Measurements from ENCODE around the gene CNTNAP2.

GRCh38 chr7:147079921-147080420 is 963.4 kb downstream of the CNTNAP2 start:
- TF ChIP-seq, protein P1, sequence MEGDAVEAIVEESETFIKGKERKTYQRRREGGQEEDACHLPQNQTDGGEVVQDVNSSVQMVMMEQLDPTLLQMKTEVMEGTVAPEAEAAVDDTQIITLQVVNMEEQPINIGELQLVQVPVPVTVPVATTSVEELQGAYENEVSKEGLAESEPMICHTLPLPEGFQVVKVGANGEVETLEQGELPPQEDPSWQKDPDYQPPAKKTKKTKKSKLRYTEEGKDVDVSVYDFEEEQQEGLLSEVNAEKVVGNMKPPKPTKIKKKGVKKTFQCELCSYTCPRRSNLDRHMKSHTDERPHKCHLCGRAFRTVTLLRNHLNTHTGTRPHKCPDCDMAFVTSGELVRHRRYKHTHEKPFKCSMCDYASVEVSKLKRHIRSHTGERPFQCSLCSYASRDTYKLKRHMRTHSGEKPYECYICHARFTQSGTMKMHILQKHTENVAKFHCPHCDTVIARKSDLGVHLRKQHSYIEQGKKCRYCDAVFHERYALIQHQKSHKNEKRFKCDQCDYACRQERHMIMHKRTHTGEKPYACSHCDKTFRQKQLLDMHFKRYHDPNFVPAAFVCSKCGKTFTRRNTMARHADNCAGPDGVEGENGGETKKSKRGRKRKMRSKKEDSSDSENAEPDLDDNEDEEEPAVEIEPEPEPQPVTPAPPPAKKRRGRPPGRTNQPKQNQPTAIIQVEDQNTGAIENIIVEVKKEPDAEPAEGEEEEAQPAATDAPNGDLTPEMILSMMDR (conservative IDR thresholded peaks at IDR 0.05 in 1 of 2, IDR thresholded peaks at IDR 0.05 in 1 of 2; ENCODE audit: low read depth in 1 of 2, low read length in 2 of 2) = no peak
- TF ChIP-seq EZH2 (IDR thresholded peaks at IDR 0.05; ENCODE audit: low read length, missing control alignments) = no peak

Data from fibroblast of lung (primary cell).